Measurements from ENCODE around the gene PEMT. TPM values are rescaled to one million over a fixed set of nuclear protein-coding genes. Genes with fewer than 3 reads are reported as not detected.
A peak's percentile ranks its signal among the peaks of the same experiment; 100 is the strongest.

PEMT gene
- total and polyA plus RNA-seq, 2 of the 8 experiments (the other 6 are each of a cell fraction or from before 2014, with no cell fraction given): 42.0 to 118 TPM

DNA sequence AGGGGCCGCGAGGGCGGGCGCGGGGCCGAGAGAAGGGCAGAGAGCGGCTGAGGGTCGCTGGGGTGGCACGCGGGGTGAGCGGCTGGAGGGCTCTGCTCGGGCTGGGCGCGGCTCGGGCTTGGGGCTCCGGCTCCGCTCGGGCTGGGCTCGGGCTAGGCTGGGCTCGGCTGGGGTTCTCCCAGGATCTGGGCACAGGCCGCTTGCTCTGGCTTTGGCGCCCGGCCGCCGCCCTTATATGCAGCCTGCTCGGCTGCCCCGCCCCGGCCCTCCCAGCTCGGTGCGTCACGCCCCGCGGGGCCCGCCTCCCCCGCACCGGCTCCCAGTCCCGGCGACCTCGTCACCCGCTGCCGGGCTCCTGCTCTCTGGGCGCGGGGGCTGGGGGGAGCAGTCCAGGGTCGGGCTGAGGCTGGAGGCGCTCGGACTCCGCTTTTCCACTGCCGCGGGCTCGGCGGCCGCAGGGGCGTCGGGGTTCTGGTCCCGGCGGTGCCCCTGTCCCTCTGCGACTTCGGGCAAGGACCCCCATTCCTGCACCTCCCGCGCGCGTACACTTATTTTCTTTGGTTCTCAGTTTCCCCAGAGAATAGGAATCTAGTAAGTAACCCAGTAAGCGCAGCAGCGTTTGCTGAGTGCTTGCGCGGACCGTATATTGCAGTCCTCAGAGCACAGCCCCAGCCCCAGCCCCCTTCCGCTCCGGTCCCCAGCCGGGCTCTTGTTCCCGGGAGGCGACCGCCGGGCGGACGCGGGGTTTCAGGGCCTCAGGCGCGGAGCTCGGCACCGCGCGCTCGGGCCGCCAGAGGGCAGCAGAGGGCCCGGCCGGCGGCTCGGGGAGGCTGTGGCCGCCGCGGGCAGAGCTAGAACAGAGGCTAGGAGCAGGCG is 95.1 kb downstream of the PEMT start, which contains the start of gene RASD1 (continued):
- peak; percentile 45 for TF ChIP-seq PHF8 (conservative IDR thresholded peaks at IDR 0.05; ENCODE audit: low read depth, low read length)
- no peak for TF ChIP-seq SIRT6 (IDR thresholded peaks at IDR 0.05; ENCODE audit: low read length)
- no peak for TF ChIP-seq SIX5 (IDR thresholded peaks at IDR 0.05; ENCODE audit: low read depth, low read length)
- no peak for TF ChIP-seq MAFK (IDR thresholded peaks at IDR 0.05; ENCODE audit: low read depth, low read length)
- peak; percentile 57; the same call in 1 of the 2 replicates for TF ChIP-seq GABPA (IDR thresholded peaks at IDR 0.05; ENCODE audit: borderline replicate concordance, insufficient read depth, low read length)
- TF ChIP-seq BCL11A (IDR thresholded peaks at IDR 0.05; ENCODE audit: low read depth in 2 of 2, low read length in 2 of 2): no peak
- TF ChIP-seq CEBPB (IDR thresholded peaks at IDR 0.05; ENCODE audit: low read depth, low read length): no peak
- no peak for TF ChIP-seq HDAC6 (IDR thresholded peaks at IDR 0.05; ENCODE audit: low read depth, low read length)
- TF ChIP-seq TAF7 (optimal IDR thresholded peaks at IDR 0.05; ENCODE audit: borderline replicate concordance, low read depth, low read length): peak; percentile 69
- no peak for TF ChIP-seq SP1 (IDR thresholded peaks at IDR 0.05; ENCODE audit: low read depth, low read length)
- TF ChIP-seq KDM5A (IDR thresholded peaks at IDR 0.05; ENCODE audit: low read length): no peak
- peak; percentile 63; the same call in 1 of the 2 replicates for TF ChIP-seq GTF2F1 (IDR thresholded peaks at IDR 0.05; ENCODE audit: borderline replicate concordance, low read depth, low read length)
- no peak for TF ChIP-seq RNF2 (IDR thresholded peaks at IDR 0.05; ENCODE audit: borderline replicate concordance, low read depth, low read length, missing control alignments, poor library complexity, severe bottlenecking)
- no peak for TF ChIP-seq RBBP5 (IDR thresholded peaks at IDR 0.05; ENCODE audit: borderline replicate concordance, low read depth, low read length)
- no peak for TF ChIP-seq FOSL1 (IDR thresholded peaks at IDR 0.05; ENCODE audit: insufficient read depth, low read depth, low read length)
- no peak for TF ChIP-seq SAP30 (IDR thresholded peaks at IDR 0.05; ENCODE audit: insufficient read depth, insufficient replicate concordance, low read length)
- TF ChIP-seq, protein P1, sequence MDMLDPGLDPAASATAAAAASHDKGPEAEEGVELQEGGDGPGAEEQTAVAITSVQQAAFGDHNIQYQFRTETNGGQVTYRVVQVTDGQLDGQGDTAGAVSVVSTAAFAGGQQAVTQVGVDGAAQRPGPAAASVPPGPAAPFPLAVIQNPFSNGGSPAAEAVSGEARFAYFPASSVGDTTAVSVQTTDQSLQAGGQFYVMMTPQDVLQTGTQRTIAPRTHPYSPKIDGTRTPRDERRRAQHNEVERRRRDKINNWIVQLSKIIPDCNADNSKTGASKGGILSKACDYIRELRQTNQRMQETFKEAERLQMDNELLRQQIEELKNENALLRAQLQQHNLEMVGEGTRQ (IDR thresholded peaks at IDR 0.05; ENCODE audit: low read length): no peak
- peak; percentile 60 for TF ChIP-seq ASH2L (IDR thresholded peaks at IDR 0.05; ENCODE audit: low read length)
- no peak; a peak in 1 of 4 replicates for TF ChIP-seq SIN3A (conservative IDR thresholded peaks at IDR 0.05 in 1 of 2, IDR thresholded peaks at IDR 0.05 in 1 of 2; ENCODE audit: low read depth in 1 of 2, low read length in 2 of 2)
- TF ChIP-seq YY1 (IDR thresholded peaks at IDR 0.05; ENCODE audit: low read depth, low read length): peak; percentile 70; the same call in 1 of the 2 replicates
- no peak for TF ChIP-seq CTBP2 (IDR thresholded peaks at IDR 0.05; ENCODE audit: borderline replicate concordance, insufficient read depth, insufficient read length, low read length)
- no peak for TF ChIP-seq CHD1 (IDR thresholded peaks at IDR 0.05; ENCODE audit: low read depth, low read length)

Data from H1 (cell line).